Endothelial cell of umbilical vein (primary cell): ENCODE measurements around the gene FKBP14. TPM values are rescaled to one million over a fixed set of nuclear protein-coding genes. Genes with fewer than 3 reads are reported as not detected.

ENCODE experiments used
- BruUV-seq: library from RNA; stranded (reverse); fragments of 400-500 nt; replicated peaks from 2 replicates; lab custom pipeline; 2021; lab: Mats Ljungman, UMichigan
- CTCF ChIA-PET: fragments of 300-600, 350-600 bp; sonication (Branson Sonifier 250); formaldehyde crosslinking; loops from one replicate; lab custom pipeline; 2021; ENCODE audit warnings: antibody characterized with exemption, inconsistent platforms; lab: Charles Lee
- POLR2A ChIA-PET: fragments of 300-600, 350-600 bp; sonication (Branson Sonifier 250); formaldehyde crosslinking; loops from one replicate; lab custom pipeline; 2021; ENCODE audit warnings: antibody characterized with exemption, inconsistent platforms; lab: Charles Lee
- DNase-seq: peaks from one replicate; pipeline ENCODE4 v3.0.0-alpha.2; 2011; ENCODE audit warnings: low read depth, low spot score
- FAIRE-seq: peaks from 2 replicates; lab custom pipeline; 2011; peaks lifted over from hg19 to GRCh38; lab: Jason Lieb, UNC
- H2AFZ ChIP-seq: 2 replicates; pipeline ENCODE4 v1.6.0; 2012; ENCODE audit warnings: low read depth, low read length, control low read depth, inconsistent platforms
- H3K27ac ChIP-seq: 2 replicates; pipeline ENCODE4 v1.5.1; 2011; ENCODE audit warnings: low read depth, mild to moderate bottlenecking, control low read depth, low read length, moderate library complexity; ENCODE audit not compliant: insufficient read depth
- H3K27me3 ChIP-seq, 2 experiments: 2 replicates each; pipeline versions ENCODE4 v1.6.0 to v1.6.1; 2011; ENCODE audit warnings: low read length in 2 of 2, mixed read lengths in 1 of 2; ENCODE audit not compliant: control insufficient read depth in 2 of 2, insufficient read depth in 2 of 2
- H3K36me3 ChIP-seq, 2 experiments: 2 replicates in 1 of 2; 3 replicates in 1 of 2; pipeline ENCODE4 v1.5.1; 2011; ENCODE audit warnings: low read length in 2 of 2, mild to moderate bottlenecking in 1 of 2, moderate library complexity in 1 of 2; ENCODE audit not compliant: control insufficient read depth in 2 of 2, insufficient read depth in 2 of 2; ENCODE audit errors: extremely low read depth in 1 of 2
- H3K4me1 ChIP-seq: 3 replicates; pipeline ENCODE4 v1.5.1; 2011; ENCODE audit warnings: mild to moderate bottlenecking, low read length; ENCODE audit not compliant: control insufficient read depth, insufficient read depth; ENCODE audit errors: extremely low read depth
- H3K4me2 ChIP-seq: 2 replicates; pipeline ENCODE4 v1.6.1; 2011; ENCODE audit warnings: low read length, control low read depth, mixed read lengths; ENCODE audit not compliant: insufficient read depth
- H3K4me3 ChIP-seq, 3 experiments: fragments of 200-600 bp in 1 of 3; sonication (generic), shearing (Covaris generic) in 1 of 3; replicated peaks in 1 of 3; 2 replicates each; pipeline ENCODE4 v1.5.1; 2011 to 2016; ENCODE audit warnings: control low read depth in 3 of 3, low read length in 3 of 3, mild to moderate bottlenecking in 2 of 3, inconsistent platforms in 1 of 3, low read depth in 1 of 3, moderate library complexity in 1 of 3; ENCODE audit not compliant: insufficient read depth in 1 of 3
- H3K79me2 ChIP-seq: 2 replicates; pipeline ENCODE4 v1.6.0; 2012; ENCODE audit warnings: low read length, inconsistent platforms; ENCODE audit not compliant: control insufficient read depth, insufficient read depth
- H3K9ac ChIP-seq: replicated peaks from 2 replicates; pipeline ENCODE3; 2011; ENCODE audit warnings: low read length, control low read depth; ENCODE audit not compliant: insufficient read depth; ENCODE audit errors: extremely low read depth
- H3K9me1 ChIP-seq: replicated peaks from 3 replicates; pipeline ENCODE4 v1.6.0; 2011; ENCODE audit warnings: mild to moderate bottlenecking, low read length; ENCODE audit not compliant: control insufficient read depth, insufficient read depth; ENCODE audit errors: extremely low read depth
- H3K9me3 ChIP-seq: replicated peaks from 2 replicates; pipeline ENCODE4 v1.5.1; 2012; ENCODE audit warnings: low read length, inconsistent platforms; ENCODE audit not compliant: control insufficient read depth, insufficient read depth
- H4K20me1 ChIP-seq: replicated peaks from 2 replicates; pipeline ENCODE3; 2011; ENCODE audit warnings: mild to moderate bottlenecking, low read length; ENCODE audit not compliant: control insufficient read depth, insufficient read depth; ENCODE audit errors: extremely low read depth
- CTCF ChIP-seq, 2 donors: IDR thresholded peaks; 1 replicate in 1 of 2; 2 replicates in 1 of 2; pipeline ENCODE4 v1.5.1; 2011; ENCODE audit warnings: low read length in 2 of 2, mild to moderate bottlenecking in 2 of 2, moderate library complexity in 2 of 2, control low read depth in 1 of 2, inconsistent platforms in 1 of 2, low read depth in 1 of 2; ENCODE audit not compliant: insufficient read depth in 1 of 2; ENCODE audit errors: extremely low read depth in 1 of 2
- EZH2 ChIP-seq: IDR thresholded peaks from 2 replicates; pipeline ENCODE4 v1.6.1; 2012; ENCODE audit warnings: borderline replicate concordance, low read depth, mild to moderate bottlenecking, moderate library complexity, low read length, inconsistent platforms; ENCODE audit not compliant: severe bottlenecking
- FOS ChIP-seq: IDR thresholded peaks from 2 replicates; pipeline ENCODE4 v1.6.1; 2011; ENCODE audit warnings: mild to moderate bottlenecking, low read length, moderate library complexity, borderline replicate concordance; ENCODE audit not compliant: insufficient read depth
- GATA2 ChIP-seq: IDR thresholded peaks from 2 replicates; pipeline ENCODE4 v1.7.0; 2011; ENCODE audit warnings: low read depth, mild to moderate bottlenecking, moderate library complexity, mixed read lengths, low read length; ENCODE audit not compliant: insufficient read length, insufficient read depth
- JUN ChIP-seq: IDR thresholded peaks from 2 replicates; pipeline ENCODE4 v1.6.1; 2011; ENCODE audit warnings: borderline replicate concordance, low read depth; ENCODE audit not compliant: insufficient read length, insufficient read depth
- MYC ChIP-seq: IDR thresholded peaks from one replicate; pipeline ENCODE4 v1.6.1; 2011; ENCODE audit warnings: mild to moderate bottlenecking, low read depth, low read length
- POLR2A ChIP-seq: IDR thresholded peaks from 2 replicates; pipeline ENCODE4 v1.6.1; 2012; ENCODE audit warnings: low read depth, mild to moderate bottlenecking, control low read depth, low read length
- POLR2AphosphoS5 ChIP-seq: IDR thresholded peaks from 2 replicates; pipeline ENCODE4 v1.6.1; 2012; ENCODE audit warnings: low read depth, mild to moderate bottlenecking, control low read depth, low read length, moderate library complexity; ENCODE audit not compliant: insufficient read depth
- dilution Hi-C: fragments of 300-500 bp; cut with MboI; formaldehyde crosslinking; loops from one replicate; pipeline ENCODE4 v1.15.0; 2019; ENCODE audit warnings: low sequenced_read_pairs; ENCODE audit not compliant: extremely low pct_ligation_motif_present
- intact Hi-C: fragments of 100-400 bp; cut with micrococcal nuclease; formaldehyde crosslinking; loops from one replicate; pipeline ENCODE4 v1.10.0; 2022
- polyA plus RNA-seq, 4 experiments: library from polyadenylated mRNA; depleted of rRNA in 3 of 4; stranded (reverse) in 3 of 4; unstranded in 1 of 4; fragments of >200 nt; gene quantifications; 2 replicates each; pipeline versions ENCODE4 v1.2.1 to v1.2.3, GENCODE V29; 2011 to 2012; ENCODE audit warnings: missing spikeins in 1 of 4
- total RNA-seq: library from RNA; stranded (reverse); gene quantifications from 2 replicates; pipeline ENCODE4 v1.2.3, GENCODE V29; 2021
- TF ChIP-seq, protein P1 (sequence below): IDR thresholded peaks from 2 replicates; pipeline ENCODE4 v1.6.1; 2011; ENCODE audit not compliant: insufficient read depth, insufficient read length

The FKBP14 gene
- total and polyA plus RNA-seq, 2 donors (not counting 3 experiments of a cell fraction or from before 2014, with no cell fraction given) = 9.8 to 37.4 TPM

GRCh38 chr7:29971566-29972314 is 54.8 kb downstream of the FKBP14 start:
- no peak overlapping the region for H2AFZ ChIP-seq
- dilution Hi-C loops = no loop called here

More at GRCh38 chr7:29971566-29972314, 54.8 kb downstream of the FKBP14 start:
- Histone ChIP-seq H3K36me3 (peaks cover 2 to 11% of the 10 kb centered on the region in 2 experiments), H3K79me2 (peaks cover 77% of the 10 kb centered on the region), H3K27ac (no peak overlapping the region), H3K9me1 (no peaks in the 10 kb centered on the region), H3K4me2 (no peak overlapping the region), H3K9me3 (no peaks in the 10 kb centered on the region), H4K20me1 (peaks cover 6% of the 10 kb centered on the region), H3K9ac (no peak overlapping the region), H3K27me3 (no peaks in the 10 kb centered on the region), H3K4me3 (no peak overlapping the region), H3K4me1 (peaks cover 6% of the 10 kb centered on the region)
- BruUV-seq = no TSS peak
- ChIA-PET POLR2A (interaction anchor here (0.7 kb wide), 1 partner anchor 1083 kb away, joined by 6 read pairs; no protein-coding TSS in a partner anchor), CTCF (interaction anchor here (1.2 to 1.5 kb wide), 2 partner anchors 42 to 90 kb away, joined by 3 read pairs; no protein-coding TSS in a partner anchor)
- no peak for TF ChIP-seq EZH2
- no peak for TF ChIP-seq POLR2AphosphoS5
- no peak for TF ChIP-seq CTCF (IDR thresholded peaks at IDR 0.05; ENCODE audit: extremely low read depth in 1 of 2, insufficient read depth in 1 of 2, low read depth in 1 of 2, low read length in 2 of 2)
- TF ChIP-seq JUN = no peak
- TF ChIP-seq, protein P1, sequence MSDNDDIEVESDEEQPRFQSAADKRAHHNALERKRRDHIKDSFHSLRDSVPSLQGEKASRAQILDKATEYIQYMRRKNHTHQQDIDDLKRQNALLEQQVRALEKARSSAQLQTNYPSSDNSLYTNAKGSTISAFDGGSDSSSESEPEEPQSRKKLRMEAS = no peak
- TF ChIP-seq MYC = no peak
- TF ChIP-seq GATA2 = no peak
- TF ChIP-seq POLR2A = no peak
- TF ChIP-seq FOS = no peak
- no peak for DNase-seq
- no peak for FAIRE-seq
- intact Hi-C loops = no loop called here
